ENCODE measurements around the gene MIPEP.

- TF ChIP-seq POLR2A (IDR thresholded peaks at IDR 0.05; ENCODE audit: extremely low read depth, insufficient read length) (no peak), CTCF (IDR thresholded peaks at IDR 0.05; ENCODE audit: low read depth, low read length) (no peak), MYC (IDR thresholded peaks at IDR 0.05; ENCODE audit: low read depth, low read length) (no peak)
Observed at GRCh38 chr13:23919006-23919405, 29.8 kb upstream of the MIPEP start.
